GM12865 (cell line): ENCODE data around the gene SLC25A23.

Experiments used
- DNase-seq: peaks from one replicate; pipeline ENCODE4 v3.0.0; 2010; ENCODE audit warnings: low read depth
- H3K4me3 ChIP-seq: 2 replicates; pipeline ENCODE4 v1.5.1; 2011; ENCODE audit warnings: mild to moderate bottlenecking, low read depth, low read length, control low read depth
- TF ChIP-seq, protein P1 (sequence below): IDR thresholded peaks from 2 replicates; pipeline ENCODE4 v1.5.1; 2011; ENCODE audit warnings: low read length, control low read depth, low read depth, inconsistent platforms; ENCODE audit not compliant: insufficient read depth; ENCODE audit errors: missing control alignments

The SLC25A23 gene

DNA sequence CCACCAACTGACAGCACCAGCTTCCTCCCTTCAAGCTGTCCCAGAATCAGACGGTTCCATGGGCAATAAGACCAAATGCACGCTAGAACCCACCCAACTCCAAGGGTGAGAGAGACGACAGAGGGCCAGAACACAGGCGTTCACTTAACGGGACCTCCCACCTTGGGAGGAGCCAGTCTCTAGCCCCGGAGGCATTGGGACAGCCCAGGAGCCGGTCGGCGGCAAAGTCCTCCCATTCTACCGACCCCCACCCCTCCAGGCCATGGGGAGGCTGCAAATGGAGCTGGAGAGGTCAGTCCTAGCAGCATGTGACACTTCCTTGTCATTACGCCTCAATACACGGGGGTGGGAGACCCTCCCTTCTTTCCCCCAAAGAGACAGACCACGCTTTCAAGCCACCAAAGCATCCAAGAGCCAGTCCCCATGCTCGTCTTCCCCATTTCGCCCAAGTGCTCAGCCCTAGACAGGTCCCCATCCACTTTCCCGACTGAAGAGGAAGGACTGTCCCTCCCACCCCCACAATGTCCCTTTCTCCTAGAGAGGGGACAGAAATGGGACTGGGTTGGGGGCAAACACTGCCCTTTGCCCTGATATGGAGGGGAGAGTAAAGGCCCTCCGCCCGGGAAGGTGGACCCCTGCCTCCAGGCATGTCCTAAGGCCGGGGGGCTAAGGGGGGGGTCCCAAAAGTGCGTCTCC lies 35.9 kb downstream of the SLC25A23 start:
- TF ChIP-seq, protein P1, sequence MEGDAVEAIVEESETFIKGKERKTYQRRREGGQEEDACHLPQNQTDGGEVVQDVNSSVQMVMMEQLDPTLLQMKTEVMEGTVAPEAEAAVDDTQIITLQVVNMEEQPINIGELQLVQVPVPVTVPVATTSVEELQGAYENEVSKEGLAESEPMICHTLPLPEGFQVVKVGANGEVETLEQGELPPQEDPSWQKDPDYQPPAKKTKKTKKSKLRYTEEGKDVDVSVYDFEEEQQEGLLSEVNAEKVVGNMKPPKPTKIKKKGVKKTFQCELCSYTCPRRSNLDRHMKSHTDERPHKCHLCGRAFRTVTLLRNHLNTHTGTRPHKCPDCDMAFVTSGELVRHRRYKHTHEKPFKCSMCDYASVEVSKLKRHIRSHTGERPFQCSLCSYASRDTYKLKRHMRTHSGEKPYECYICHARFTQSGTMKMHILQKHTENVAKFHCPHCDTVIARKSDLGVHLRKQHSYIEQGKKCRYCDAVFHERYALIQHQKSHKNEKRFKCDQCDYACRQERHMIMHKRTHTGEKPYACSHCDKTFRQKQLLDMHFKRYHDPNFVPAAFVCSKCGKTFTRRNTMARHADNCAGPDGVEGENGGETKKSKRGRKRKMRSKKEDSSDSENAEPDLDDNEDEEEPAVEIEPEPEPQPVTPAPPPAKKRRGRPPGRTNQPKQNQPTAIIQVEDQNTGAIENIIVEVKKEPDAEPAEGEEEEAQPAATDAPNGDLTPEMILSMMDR: no peak
- DNase-seq: peak; percentile 56
- peak overlapping the region; percentile 72 for H3K4me3 ChIP-seq

DNA sequence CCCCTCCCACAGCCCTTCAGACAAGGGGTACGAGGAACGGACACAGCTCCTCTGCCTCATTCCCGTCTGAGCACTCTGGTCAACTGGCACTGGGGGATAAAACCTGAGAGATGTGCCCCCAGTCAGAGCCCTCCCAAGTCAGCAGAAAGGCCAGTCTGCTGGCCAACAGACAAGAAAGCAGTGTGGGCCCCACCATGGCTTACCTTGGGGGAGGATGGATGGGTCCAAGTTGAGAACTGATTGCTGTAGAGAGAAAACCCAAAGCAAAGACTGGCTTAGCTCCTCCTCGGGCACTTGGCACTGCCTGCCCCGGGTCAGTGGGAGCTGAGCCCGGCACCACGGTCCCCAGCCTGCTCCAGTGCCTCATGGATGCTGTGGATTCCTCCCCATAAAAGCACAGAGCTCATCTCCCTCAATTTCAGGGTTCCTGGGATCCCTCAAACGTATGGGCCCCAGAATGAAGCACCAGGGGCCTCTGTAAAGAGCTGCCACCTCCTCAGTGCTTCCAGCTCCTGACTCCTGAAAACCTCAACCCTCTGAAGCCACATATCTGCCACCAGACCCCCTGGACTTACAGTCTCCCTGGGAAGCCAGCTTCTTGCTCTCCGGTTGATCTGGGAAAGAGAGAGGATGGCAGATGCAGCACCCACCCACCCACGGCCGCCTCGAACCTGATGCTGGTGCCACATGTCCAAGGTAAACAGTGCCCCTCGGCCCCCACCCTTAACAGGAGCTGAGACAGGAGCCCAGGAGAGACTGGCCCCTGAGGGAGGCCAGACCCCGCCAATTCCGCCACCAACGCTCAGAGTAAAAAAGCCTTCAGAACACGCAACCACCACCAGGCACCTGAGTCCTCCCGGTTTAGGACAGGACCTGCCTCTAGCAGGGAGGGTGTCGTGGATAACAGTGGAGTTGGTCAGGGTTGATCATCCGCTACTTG lies 38.2 kb downstream of the SLC25A23 start:
- DNase-seq: no peak
- TF ChIP-seq, protein P1: no peak
- no peak overlapping the region for H3K4me3 ChIP-seq

DNA sequence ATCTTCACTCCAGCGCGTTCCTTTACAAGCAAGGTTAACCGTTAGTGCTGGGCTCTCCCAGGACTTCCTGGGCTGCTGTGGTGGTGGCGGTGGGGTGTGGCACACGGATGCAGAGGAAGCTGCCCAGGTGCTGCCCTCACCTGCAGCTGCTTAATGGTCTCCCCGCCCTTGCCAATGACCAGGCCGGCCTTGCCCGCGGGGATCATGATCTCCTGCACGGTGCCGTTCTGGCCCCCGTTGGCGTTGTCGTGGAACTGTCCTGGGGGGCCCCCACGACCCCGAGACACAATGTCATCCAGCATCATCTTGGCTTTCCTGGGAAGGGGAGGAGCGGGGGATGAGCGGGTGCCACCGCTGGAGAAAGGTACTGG lies 41.0 kb downstream of the SLC25A23 start:
- no peak for DNase-seq
- TF ChIP-seq, protein P1: no peak
- H3K4me3 ChIP-seq: no peak overlapping the region

DNA sequence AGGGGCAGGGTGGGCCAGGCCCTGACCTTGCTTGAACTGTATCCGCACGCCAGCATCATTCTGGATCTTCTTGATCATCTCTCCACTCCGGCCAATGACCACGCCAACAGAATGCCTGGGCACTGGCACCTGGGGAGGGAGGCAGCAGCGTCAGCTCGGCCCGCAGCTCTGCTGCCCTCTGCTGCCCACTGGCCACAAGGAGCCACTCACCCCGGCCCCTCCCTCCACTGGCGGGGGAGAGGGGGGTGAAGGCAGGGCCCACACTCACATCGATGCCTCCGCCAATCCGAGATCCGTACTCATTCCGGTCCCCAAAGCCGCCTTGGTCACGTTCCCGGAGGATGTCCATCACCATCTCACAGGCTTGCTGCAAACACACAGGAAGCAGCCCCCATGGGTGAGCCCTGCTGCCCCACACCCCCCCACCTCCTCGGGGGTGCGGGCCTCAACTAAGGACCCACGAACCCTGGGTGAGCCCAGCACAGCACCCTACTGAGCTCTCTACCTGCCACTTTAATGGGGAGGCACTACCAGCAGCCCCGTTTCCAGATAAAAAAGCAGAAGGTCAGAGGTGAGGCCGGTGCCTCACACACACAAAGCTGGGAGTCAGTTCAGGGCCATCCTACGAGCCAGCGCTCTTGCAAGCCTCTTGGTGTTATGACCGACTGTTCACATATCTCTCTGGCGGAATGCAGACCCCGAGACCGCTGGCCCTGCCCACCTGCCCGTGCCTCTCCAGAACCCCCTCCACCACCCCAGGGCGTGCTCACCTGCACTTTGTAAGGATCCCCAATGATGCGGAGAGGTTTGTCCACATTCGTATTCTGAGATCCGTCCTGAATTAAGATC lies 41.7 kb downstream of the SLC25A23 start:
- no peak for DNase-seq
- TF ChIP-seq, protein P1: no peak
- H3K4me3 ChIP-seq: no peak overlapping the region

DNA sequence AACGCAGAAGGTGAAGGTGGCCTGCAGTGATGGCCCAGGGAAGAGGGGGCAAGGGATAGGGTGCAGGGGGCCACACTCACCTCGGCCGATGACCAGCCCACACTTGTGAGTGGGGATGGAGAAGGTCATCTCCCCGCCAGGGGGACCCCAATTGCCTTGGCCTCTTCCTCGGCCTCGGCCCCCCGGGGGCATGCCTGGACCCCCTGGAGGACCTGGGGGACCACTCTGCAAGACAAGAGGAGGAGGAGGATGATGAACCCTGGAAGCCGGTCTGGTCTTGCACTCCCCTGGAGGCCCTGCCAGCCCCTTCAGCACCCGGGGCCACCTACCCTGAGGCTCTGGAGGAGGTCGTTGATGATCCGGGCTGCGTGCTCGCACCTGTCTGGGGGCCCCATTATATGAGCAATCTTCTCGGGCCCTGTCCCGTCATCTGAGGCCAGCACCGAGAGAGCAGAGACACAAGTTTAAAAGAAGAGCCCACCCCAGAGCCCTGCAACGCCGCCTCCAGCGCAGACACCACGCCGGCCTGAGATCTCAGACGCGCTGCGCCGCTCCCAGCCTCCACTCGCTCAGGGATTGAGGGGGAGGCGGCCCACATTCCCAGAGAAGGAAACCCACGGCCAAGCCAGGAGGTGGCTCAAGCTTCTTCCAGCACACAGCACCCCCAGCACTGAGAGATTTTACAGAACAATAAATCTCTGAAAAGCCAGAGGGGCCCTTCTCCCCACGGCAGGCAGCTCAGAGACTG lies 42.8 kb downstream of the SLC25A23 start:
- DNase-seq: no peak
- H3K4me3 ChIP-seq: no peak overlapping the region
- TF ChIP-seq, protein P1: no peak

DNA sequence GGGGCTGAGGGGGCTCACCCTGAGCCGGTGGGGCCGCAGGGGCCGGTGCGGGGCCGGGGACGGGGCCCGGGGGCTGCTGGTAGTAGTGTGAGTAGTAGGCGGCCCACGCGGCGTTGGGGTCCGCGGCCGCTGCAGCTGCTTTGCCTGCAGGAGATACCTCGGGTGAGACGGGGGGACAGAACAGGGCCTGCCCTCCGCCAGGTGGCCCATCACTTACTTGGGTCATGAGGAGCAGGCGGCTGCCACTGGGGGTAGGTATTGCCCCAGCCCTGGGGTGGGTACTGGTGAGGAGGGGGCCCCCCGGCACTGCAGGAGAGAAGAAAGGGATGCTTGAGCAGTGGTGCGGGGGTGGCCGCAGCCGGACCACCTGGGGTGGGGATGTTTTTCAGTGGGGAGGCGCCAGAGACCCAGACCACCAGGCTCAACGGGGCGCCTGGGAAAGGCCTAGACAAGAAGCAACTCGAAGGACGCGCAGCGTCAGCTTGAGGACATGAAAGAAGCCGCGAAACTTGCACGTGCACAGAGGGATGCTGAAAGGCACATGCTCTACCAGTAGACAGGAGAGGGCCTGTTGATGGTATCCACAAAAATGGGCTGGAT lies 43.9 kb downstream of the SLC25A23 start:
- no peak overlapping the region for H3K4me3 ChIP-seq
- TF ChIP-seq, protein P1: no peak
- no peak for DNase-seq
